ENCODE measurements around the gene MBOAT2.

Gene MBOAT2

DNA sequence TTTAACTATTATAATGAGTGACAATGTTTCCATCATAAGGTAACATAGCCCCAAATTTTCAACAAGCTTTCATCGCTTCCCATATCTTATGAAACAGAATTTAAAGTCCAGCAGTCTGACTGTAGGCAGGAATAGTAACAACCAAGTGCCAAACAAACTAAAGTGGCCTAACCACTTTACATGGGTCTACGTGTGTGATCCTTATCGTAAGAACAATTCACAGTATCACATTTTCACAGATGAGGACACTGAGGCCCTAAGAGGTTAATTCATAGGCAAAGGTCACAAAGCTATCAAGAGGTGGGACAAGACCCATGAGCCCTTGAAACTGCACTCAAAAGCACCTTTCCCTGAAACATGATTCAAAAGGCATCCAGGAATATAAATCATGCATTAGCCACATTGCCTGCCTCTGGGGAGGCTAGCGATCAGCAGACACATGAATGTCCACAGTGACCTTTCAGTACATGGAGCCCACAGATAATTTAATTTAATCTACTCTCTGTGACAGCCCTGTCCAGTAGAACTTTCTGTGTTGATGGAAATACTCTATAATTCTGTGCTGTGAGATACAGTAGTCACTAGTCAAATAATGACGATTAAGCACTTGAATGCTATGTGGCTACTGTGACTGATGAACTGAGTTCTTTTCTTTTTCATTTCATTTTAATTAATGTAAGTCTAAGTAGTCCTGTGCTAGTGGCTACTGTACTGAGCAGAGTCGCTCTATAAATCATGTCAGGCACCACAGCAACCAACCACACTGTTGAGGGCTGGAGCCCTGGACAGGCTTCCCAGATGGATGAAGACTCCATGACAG lies 196.4 kb downstream of the MBOAT2 start:
- no peak for DNase-seq

DNA sequence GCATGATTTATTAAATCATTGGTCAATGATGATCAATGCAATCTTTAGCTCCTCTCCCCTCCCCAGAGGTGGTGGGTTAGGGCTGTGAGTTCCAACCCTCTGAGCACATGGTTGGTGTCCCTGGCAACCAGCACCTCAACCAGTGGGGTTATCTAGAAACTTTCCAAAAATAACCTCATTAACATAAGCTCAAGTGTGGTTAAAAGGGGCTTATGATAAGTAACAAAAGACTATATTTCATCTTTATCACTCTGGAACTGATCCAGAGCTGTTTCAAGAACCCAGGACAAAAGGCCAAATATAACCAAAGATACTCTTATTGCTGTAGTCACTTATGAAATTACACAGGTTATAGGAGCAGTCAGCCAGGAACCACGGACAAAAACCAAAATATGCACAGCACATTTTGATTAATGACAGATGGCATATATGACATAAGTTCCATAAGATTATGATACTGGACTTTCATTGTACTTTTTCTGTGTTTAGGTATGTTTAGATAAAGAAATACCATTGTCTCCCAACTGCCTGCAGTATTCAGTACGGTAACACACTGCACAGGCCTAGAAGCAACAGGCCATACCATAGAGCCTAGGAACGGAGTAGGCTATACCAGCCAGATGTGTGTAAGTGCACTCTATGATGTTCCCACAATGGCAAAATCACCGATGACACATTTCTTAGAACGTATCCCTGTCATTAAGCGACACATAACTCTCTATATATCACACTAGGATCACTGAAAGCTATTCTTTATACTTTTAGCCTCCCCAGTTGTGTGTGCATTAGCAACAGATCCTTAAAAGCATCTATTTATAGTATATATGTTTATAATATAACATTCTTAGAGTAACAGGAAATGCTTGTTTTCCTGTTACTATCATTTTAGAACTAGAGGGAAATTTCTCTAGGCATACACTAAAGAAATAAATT lies 197.9 kb downstream of the MBOAT2 start:
- no peak for DNase-seq

DNA sequence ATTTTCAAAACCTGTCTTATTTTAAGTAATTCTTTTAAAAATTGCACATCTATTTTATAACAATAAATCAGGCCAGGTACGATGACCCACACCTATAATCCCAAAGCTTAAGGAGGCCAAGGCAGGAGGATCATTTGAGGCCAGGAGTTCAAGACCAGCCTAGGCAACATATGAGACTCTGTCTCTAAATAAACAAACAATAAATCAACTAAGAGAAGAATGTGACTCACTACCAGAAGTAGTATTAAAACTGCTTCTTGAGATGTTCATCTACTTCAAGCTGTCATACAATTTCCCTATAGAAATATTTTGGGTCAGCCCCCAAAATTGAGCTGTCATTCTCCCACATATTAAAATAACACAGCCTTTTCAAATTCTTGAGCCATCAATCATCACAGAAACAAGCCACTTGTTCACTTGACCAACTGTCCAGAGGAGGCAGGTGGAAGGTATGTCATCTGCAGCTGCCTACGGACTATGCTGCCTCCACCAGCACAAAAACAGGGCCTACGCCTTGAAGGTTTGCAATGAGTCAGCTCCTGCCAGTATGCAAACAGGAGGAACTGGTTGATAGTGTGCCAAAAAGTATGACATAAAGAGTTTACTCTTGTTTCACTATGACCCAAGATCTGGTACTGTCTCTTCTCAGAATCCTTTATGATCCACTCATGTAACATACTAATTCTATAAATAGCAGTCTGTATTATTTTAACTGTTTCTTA lies 199.7 kb downstream of the MBOAT2 start:
- no peak for DNase-seq

DNA sequence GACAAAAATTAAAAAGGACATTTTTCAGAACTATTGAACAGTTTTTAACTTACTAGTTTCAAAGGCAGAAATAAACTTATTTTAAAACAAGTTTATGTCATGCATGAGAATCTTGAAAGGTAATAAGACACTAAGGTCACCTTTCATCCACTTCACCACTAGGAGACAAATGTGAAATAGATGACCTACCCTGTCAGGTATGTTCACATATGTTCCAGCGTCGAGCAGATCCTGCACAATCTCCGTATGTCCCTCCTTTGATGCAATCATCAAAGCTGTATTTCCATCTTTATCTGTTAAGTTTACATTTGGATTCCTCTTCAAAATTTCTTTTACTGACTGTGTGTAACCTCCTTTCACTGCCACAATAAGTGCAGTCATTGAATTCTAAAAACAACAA lies 200.7 kb downstream of the MBOAT2 start:
- no peak for DNase-seq
